GM19452 (cell line): ENCODE measurements around the gene PAX5.

Experiments used
- ATAC-seq: cut with Tn5 transposase; IDR thresholded peaks from one replicate; pipeline ENCODE4 v1.9.1; 2021; ENCODE audit not compliant: unreplicated experiment

The PAX5 gene

GRCh38 chr9:36787709-36788108 lies 246.4 kb downstream of the PAX5 start:
- no peak for ATAC-seq
